RPMI7951 (cell line): ENCODE results near the gene SH2B2. TPM values are rescaled to one million over a fixed set of nuclear protein-coding genes. Genes with fewer than 3 reads are reported as not detected.
"Not testable (repeated sequence)": the region's sequence is repeated elsewhere in the genome, so short reads cannot be mapped to it uniquely, and the experiment has no call there.

Source experiments
- DNase-seq: peaks from one replicate; pipeline ENCODE4 v3.0.0-alpha.2; 2012; ENCODE audit warnings: low read depth
- total RNA-seq: library from RNA; depleted of rRNA; stranded (reverse); fragments of >200 nt; shearing (Covaris generic); gene quantifications from 2 replicates; pipeline ENCODE4 v1.2.3, GENCODE V29; 2014; rRNA removed

The SH2B2 gene
- total RNA-seq, 1 experiment from 2014 or later: 0.84 TPM

DNA sequence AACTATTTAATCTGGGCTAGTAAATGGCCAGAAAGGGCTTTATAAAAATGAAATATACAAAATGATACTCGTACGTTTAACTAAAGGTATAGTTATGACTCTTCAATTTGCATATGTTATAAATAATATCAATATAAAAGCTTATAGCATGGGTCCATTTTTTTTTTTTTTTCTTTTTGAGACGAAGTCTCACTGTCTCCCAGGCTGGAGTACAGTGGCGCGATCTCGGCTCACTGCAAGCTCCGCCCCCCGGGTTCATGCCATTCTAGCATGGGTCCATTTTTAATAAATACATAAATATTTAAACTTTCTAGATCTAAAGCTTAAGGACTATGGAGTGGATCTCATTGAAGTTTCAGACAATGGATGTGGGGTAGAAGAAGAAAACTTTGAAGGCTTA, 50.3 kb downstream of the SH2B2 start:
- DNase-seq: not testable (repeated sequence)

DNA sequence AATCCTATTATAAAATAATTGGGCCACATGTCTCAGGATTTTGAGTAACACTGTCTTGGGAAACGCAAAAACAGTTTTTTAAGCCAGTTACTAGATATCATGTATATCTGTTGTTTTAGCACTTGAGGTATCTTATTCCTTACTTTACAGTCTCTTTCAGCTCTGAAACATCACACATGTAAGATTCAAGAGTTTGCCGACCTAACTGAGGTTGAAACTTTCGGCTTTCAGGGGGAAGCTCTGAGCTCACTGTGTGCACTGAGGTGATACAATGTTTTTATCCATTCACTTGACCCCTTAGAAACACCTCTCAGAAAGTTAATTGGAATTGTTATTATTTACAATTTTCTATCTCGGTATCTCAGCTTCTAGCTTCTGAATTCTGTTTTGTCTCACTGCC, 50.8 kb downstream of the SH2B2 start:
- not testable (repeated sequence) for DNase-seq

DNA sequence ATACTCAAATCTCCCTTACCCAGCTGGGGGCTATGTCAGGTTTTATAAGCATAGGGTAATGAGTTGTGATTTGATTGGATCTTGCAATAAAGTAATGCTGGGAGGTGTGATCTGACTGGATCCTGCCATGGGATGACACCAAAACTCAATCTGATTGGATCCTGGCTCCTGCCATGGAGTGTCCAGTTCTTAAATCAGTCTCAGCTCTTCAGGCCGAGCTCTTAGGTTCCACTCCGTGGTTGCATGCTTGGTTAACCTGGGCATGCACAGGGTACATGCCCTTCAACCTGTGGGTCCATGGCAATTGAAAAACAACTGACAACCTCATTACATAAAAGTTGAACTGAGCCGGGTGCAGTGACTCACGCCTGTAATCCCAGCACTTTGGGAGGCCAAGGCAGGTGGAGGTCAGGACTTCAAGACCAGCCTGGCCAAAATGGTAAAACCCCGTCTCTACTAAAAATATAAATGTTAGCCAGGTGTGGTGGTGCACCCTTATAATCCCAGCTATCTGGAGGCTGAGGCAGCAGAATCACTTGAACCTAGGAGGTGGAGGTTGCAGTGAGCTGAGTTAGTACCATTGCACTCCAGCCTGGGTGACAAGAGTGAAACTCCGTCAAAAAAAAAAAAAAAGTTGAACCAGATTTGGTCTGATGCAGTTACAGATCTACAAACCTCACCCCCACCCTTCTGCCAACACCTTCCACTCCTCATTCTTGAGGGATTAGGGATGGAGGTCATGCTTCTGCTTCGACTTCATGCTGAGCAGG, 54.1 kb downstream of the SH2B2 start:
- not testable (repeated sequence) for DNase-seq

DNA sequence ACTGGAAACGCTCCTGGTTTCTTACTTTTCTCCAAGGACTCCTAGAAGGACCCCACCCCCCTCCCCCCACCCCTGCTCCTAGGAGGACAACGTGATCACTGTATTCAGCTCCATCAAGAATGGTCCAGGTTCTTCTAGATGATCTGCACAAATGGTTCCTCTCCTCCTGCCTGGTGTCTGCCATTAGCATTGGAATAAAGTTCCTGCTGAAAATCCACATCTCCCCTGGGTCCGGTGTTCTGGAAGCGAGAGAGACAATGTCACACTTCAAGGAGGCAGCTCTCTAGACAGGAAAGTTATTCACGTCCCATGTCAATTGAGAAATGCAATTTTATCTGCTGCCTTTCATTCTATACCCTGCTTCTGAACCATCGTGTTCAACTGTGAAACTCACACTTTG, 60.3 kb downstream of the SH2B2 start:
- DNase-seq: not testable (repeated sequence)

DNA sequence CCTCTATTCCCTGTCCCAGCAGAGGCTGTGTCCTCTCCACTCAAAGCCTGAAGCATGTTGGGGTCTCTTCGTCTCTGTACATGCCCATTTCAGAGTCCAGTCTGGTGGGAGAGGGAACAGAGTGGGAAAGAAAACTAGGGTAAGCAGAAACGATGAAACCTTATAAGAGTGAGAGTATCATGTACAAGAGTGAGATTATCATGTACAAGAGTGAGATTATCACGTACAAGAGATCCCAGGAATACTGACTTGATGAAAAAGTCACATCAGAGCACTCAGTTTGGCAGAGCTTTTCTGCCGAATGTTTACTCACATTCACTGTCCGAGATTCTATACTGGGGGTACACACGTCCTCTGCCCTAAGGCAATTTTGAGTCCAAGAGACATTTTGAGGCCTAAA, 69.7 kb downstream of the SH2B2 start, which contains the start of gene SPDYE6:
Gene SPDYE6 (minus strand): TSS at position 101 of the 400 bp plus-strand sequence. CDS start 421 bp downstream, outside the sequence.
- DNase-seq: not testable (repeated sequence)

DNA sequence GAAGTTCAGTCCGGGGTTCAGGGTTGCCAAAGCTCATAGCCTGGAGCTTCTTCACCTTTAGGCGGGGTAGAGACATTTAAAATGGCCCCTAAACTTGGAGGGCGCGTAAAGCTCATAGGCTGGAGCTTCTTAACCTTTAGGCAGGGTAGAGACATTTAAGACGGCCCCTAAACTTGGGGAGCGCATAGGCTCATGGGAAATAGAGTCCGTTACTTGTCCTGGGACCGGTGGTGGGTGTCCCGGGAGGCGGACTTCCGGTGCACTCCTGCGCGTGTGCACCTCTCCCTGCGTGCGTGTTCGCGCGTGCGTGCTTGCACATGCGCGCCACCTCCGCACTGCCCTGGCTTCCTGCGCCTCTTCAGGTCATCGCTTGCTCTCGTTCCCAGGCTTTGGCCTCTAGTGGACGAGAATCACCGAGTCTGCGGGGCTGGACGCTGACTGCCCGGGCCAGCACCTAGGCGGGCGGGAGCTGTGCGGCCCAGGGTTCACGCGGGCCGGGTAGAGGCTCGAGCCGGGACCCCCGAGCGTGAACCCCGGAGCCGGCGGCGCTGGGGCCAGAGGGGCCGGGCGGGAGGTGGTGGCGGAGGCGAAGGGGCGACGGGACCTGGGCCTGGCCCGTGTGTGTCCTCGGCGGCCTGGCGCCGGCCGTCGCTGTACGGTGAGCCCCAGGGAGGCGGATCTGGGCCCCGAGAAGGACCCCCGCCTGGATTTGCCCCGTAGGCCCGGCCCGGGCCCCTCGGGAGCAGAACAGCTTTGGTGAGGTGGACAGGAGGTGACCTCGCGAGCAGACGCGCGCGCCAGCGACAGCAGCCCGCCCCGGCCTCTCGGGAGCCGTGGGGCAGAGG, 77.1 kb downstream of the SH2B2 start:
- peak; percentile 100 for DNase-seq

DNA sequence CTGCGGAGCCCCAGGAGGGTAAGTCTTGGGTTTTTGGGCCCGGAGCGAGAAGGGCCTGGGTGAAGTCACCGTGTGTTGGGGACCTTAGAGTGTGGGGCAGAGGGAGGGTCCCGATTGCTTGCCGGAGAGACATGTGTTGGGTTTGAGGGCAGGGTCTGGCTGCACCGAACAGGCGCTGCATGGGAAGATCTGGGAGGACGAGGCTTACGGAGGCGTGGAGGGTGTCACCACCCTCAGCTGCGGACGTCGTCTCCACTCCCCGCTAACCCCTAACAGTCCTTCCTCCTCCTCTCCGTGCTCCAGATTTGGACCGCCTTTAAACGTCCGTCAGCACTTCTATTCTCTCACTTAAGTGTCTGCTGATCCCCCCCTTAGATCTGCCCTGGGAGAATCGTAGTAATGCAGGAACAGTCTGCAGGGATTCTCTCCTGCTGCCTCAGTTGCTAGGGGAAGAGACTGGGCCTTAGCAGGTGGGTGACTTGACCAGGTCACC, 77.8 kb downstream of the SH2B2 start:
- DNase-seq: not testable (repeated sequence)

DNA sequence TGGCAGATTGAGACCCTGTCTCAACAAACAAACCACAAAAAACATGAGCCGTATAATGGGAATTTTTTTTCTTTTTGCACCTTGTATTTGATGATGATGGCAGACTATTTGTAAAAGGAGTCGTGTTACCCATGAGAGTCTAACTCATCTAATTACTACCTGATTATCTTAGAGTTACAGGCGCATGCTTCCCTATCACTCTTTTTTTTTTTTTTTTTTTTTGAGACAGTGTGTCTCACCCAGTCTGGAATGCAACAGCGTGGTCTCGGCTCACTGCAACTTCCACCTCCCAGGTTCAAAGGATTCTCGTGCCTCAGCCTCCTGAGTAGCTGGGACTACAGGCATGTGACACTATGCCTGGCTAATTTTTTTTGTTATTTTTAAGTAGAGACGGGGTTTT, 78.7 kb downstream of the SH2B2 start:
- DNase-seq: not testable (repeated sequence)

DNA sequence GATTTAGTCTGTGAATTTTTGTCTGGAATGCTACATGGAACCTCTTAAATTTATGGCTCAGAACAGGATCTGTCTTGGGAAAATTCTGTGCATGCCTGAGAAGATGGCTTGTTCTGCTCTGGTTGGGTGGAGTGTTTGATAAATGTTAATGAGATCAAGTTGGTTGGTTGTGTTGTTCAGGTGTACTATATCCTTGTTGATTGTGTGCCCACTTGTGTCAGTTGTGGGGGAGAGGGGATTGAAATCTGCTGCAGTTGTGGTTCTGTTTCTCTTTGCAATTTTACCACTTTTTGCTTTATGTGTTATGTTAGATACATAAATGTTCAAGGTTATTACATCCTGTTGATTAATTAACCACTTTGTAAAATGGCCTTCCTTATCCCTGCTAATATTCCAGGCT, 83.4 kb downstream of the SH2B2 start:
- DNase-seq: not testable (repeated sequence)

Other genes with a start within 250 kb of the SH2B2 start
- 0.24 TPM in 1 of 2 replicates, not detected in the other for gene SPDYE6, start 69.6 kb downstream of the SH2B2 start, total RNA-seq
- gene PRKRIP1, start 109.5 kb downstream of the SH2B2 start, total RNA-seq: 13.3 and 13.4 TPM in 2 replicates
- gene ORAI2, start 146.7 kb downstream of the SH2B2 start, total RNA-seq: 22.9 and 30.6 TPM in 2 replicates
- 16.2 and 23.3 TPM in 2 replicates for gene ALKBH4, start 178.0 kb downstream of the SH2B2 start, total RNA-seq
- 23.6 and 33.5 TPM in 2 replicates for gene LRWD1, start 178.1 kb downstream of the SH2B2 start, total RNA-seq
- gene POLR2J, start 192.1 kb downstream of the SH2B2 start, total RNA-seq: 78.0 and 95.6 TPM in 2 replicates
- 0.36 and 1.4 TPM in 2 replicates for gene RASA4B, start 230.9 kb downstream of the SH2B2 start, total RNA-seq